ENCODE results near the gene LARP4. TPM values are rescaled to one million over a fixed set of nuclear protein-coding genes. Genes with fewer than 3 reads are reported as not detected.

The LARP4 gene
- total and polyA plus RNA-seq, 2 of the 4 experiments (the other 2 are of a cell fraction): 11.3 to 42.5 TPM

- no peak overlapping the region for H4K91ac ChIP-seq (ENCODE audit: insufficient read depth, low read depth, low read length)
- H3K27ac ChIP-seq (ENCODE audit: insufficient read depth, low read length): no peak overlapping the region
- H2AK9ac ChIP-seq (replicated peaks; ENCODE audit: low read depth, low read length, poor library complexity): no peak overlapping the region
- no peak overlapping the region for H3K9ac ChIP-seq (ENCODE audit: low read depth, low read length)
- in situ Hi-C loops (cut with MboI; ENCODE audit: low sequenced_read_pairs): loop anchor here (25.0 kb wide), 1 partner anchor 842 kb away; no protein-coding TSS in a partner anchor
- H3K27me3 ChIP-seq (ENCODE audit: control insufficient read depth, insufficient read depth, low read length): no peaks in the 10 kb centered on the region
- POLR2A ChIA-PET (ENCODE audit: unreplicated experiment): no interaction called here
- H3K14ac ChIP-seq (replicated peaks; ENCODE audit: low read depth, low read length): no peak overlapping the region
- no TSS peak for BruUV-seq (replicated peaks)
- no peak overlapping the region for H2BK15ac ChIP-seq (ENCODE audit: low read depth, low read length)
- no peak overlapping the region for H4K8ac ChIP-seq (ENCODE audit: low read depth in 2 of 2, low read length in 2 of 2)
- peaks cover 49 to 69% of the 10 kb centered on the region in 2 experiments for H3K79me1 ChIP-seq (ENCODE audit: low read depth in 1 of 2, low read length in 2 of 2)
- no peak overlapping the region for H3K56ac ChIP-seq (ENCODE audit: extremely low read depth, insufficient read depth, low read length)
- H4K20me1 ChIP-seq (ENCODE audit: insufficient read depth, low read length): peaks cover 6% of the 10 kb centered on the region
- no peak overlapping the region for H2AK5ac ChIP-seq (ENCODE audit: low read depth, low read length)
- H3K9me1 ChIP-seq (ENCODE audit: insufficient read depth, low read length): peaks cover 6% of the 10 kb centered on the region
- H3K4me2 ChIP-seq (ENCODE audit: low read depth, low read length): no peak overlapping the region
- intact Hi-C loops (cut with micrococcal nuclease): loop anchor here (5.0 kb wide), 1 partner anchor 37 kb away; no protein-coding TSS in a partner anchor
- H3K23ac ChIP-seq (ENCODE audit: low read depth, low read length): no peak overlapping the region
- ATAC-seq (ENCODE audit: low read depth): no peak
- H2BK120ac ChIP-seq (ENCODE audit: low read depth, low read length): no peak overlapping the region
- 100% methylated on average over 1 of the region's 8 CpGs; no CpG with 5 or more reads in 1 of the 2 experiments for WGBS, 2 experiments (ENCODE audit: extremely low coverage in 2 of 2, insufficient read length in 1 of 2)
- no peak overlapping the region for H4K5ac ChIP-seq (ENCODE audit: low read depth, low read length)
- DNase-seq: no peak
- H3K4ac ChIP-seq (ENCODE audit: low read depth, low read length): no peak overlapping the region
- no peaks in the 10 kb centered on the region for H3K36me3 ChIP-seq (ENCODE audit: control insufficient read depth, insufficient read depth, low read length)
- no peak overlapping the region for H3K4me3 ChIP-seq (ENCODE audit: insufficient read depth, low read depth, low read length)
- no peak overlapping the region for H2BK5ac ChIP-seq (ENCODE audit: low read depth, low read length, poor library complexity, severe bottlenecking)
- CTCF ChIA-PET: interaction anchor here (0.9 kb wide), 2 partner anchors 12 to 117 kb away, joined by 3 to 5 read pairs; no protein-coding TSS in a partner anchor
- peaks cover 11% of the 10 kb centered on the region for H3K4me1 ChIP-seq (ENCODE audit: control insufficient read depth, insufficient read depth, low read length)
- no peak overlapping the region for H2BK20ac ChIP-seq (ENCODE audit: low read depth, low read length)
- no peak overlapping the region for H2AFZ ChIP-seq (replicated peaks; ENCODE audit: low read length, poor library complexity)
- H3K18ac ChIP-seq (ENCODE audit: low read depth, low read length): no peak overlapping the region
- H3K9me3 ChIP-seq (ENCODE audit: control insufficient read depth, insufficient read depth, low read length): no peaks in the 10 kb centered on the region
- dilution Hi-C loops (cut with HindIII; ENCODE audit: low sequenced_read_pairs, unreplicated experiment): no loop called here
- TF ChIP-seq MXI1 (IDR thresholded peaks at IDR 0.05; ENCODE audit: borderline replicate concordance, low read depth, low read length) (no peak), CTCF (conservative IDR thresholded peaks at IDR 0.05; ENCODE audit: low read depth, low read length) (no peak), POLR2A (IDR thresholded peaks at IDR 0.05; ENCODE audit: low read depth, low read length) (no peak), CHD1 (IDR thresholded peaks at IDR 0.05; ENCODE audit: low read depth, low read length) (no peak), RAD21 (IDR thresholded peaks at IDR 0.05; ENCODE audit: low read length) (no peak), RCOR1 (IDR thresholded peaks at IDR 0.05; ENCODE audit: insufficient replicate concordance, low read length) (no peak), USF2 (IDR thresholded peaks at IDR 0.05; ENCODE audit: low read depth, low read length) (no peak), MAZ (IDR thresholded peaks at IDR 0.05; ENCODE audit: borderline replicate concordance, low read depth, low read length) (no peak), RFX5 (IDR thresholded peaks at IDR 0.05; ENCODE audit: low read depth, low read length) (no peak), NFE2L2 (IDR thresholded peaks at IDR 0.05; ENCODE audit: low read depth, low read length) (no peak), BHLHE40 (IDR thresholded peaks at IDR 0.05; ENCODE audit: low read depth, low read length) (no peak), ELK1 (IDR thresholded peaks at IDR 0.05; ENCODE audit: borderline replicate concordance, low read depth, low read length) (no peak), CEBPB (IDR thresholded peaks at IDR 0.05; ENCODE audit: low read depth, low read length) (no peak), SMC3 (IDR thresholded peaks at IDR 0.05; ENCODE audit: low read depth, low read length) (no peak), FOS (IDR thresholded peaks at IDR 0.05; ENCODE audit: low read depth, low read length) (no peak)
Measured at GRCh38 chr12:50520416-50521207, 119.9 kb downstream of the LARP4 start.

Data from IMR-90 (cell line).